Lower leg skin (tissue), 4 donors: ENCODE data around the gene KLC4. TPM values are rescaled to one million over a fixed set of nuclear protein-coding genes. Genes with fewer than 3 reads are reported as not detected.
"Not testable (repeated sequence)": the region's sequence is repeated elsewhere in the genome, so short reads cannot be mapped to it uniquely, and the experiment has no call there.

Experiments
- DNase-seq, 2 donors: peaks; one replicate each; pipeline ENCODE4 v3.0.0-alpha.2; 2019; ENCODE audit warnings: low spot score in 2 of 2
- H3K4me3 ChIP-seq: fragments of 200-600 bp; sonication (generic); 2 replicates; pipeline ENCODE4 v1.5.1; 2017; ENCODE audit warnings: mild to moderate bottlenecking, low read depth; ENCODE audit not compliant: poor library complexity, severe bottlenecking
- CTCF ChIP-seq, 3 donors: fragments of 450-650 bp; IDR thresholded peaks; one replicate each; pipeline ENCODE4 v1.5.1; 2016; ENCODE audit warnings: antibody characterized with exemption in 3 of 3, mild to moderate bottlenecking in 3 of 3, moderate library complexity in 2 of 3
- POLR2A ChIP-seq, 2 donors: fragments of 450-650 bp; IDR thresholded peaks; one replicate each; pipeline ENCODE4 v1.6.1; 2016 to 2017; ENCODE audit warnings: antibody characterized with exemption in 2 of 2, mild to moderate bottlenecking in 1 of 2, moderate library complexity in 1 of 2
- WGBS, 2 donors: methylation state at CpG; one replicate each; pipeline ENCODE4 v1.1.5; 2018; 5-methylcytosine and 5-hydroxymethylcytosine counted together
- intact Hi-C: fragments of 100-400 bp; cut with DNase I; formaldehyde crosslinking; loops from one replicate; pipeline ENCODE4 v1.15.0; 2023; ENCODE audit warnings: low total_unique reads
- total RNA-seq, 4 donors: library from RNA; depleted of rRNA; stranded (reverse); fragments of >200 nt; gene quantifications; one replicate each; pipeline ENCODE4 v1.1.0, GENCODE V29; 2016

KLC4 gene
- total RNA-seq, 4 donors from 2014 or later, result 18.0 to 25.7 (median 21.3) TPM

GRCh38 chr6:43103253-43103876 lies 43.9 kb downstream of the KLC4 start:
- no peak overlapping the region for H3K4me3 ChIP-seq
- WGBS, 2 donors, result 46 to 76% methylated on average over 2 of the region's 2 CpGs
- no peak for DNase-seq
- intact Hi-C loops, result no loop called here
- TF ChIP-seq CTCF (IDR thresholded peaks at IDR 0.05), result no peak
- TF ChIP-seq POLR2A (IDR thresholded peaks at IDR 0.05), result no peak

- intact Hi-C loops, result no loop called here
- TF ChIP-seq CTCF (IDR thresholded peaks at IDR 0.05), result no peak
- TF ChIP-seq POLR2A (IDR thresholded peaks at IDR 0.05), result no peak
- no peak for DNase-seq
- H3K4me3 ChIP-seq, result no peak overlapping the region
- WGBS, 2 donors, result 87 to 90% methylated on average over 9 of the region's 9 CpGs
Measured at GRCh38 chr6:43105538-43106222, 46.2 kb downstream of the KLC4 start.

GRCh38 chr6:43107344-43108062 lies 48.1 kb downstream of the KLC4 start:
- TF ChIP-seq POLR2A (IDR thresholded peaks at IDR 0.05) (no peak), CTCF (IDR thresholded peaks at IDR 0.05) (no peak)
- intact Hi-C loops, result no loop called here
- 92 to 95% methylated on average over 12 of the region's 12 CpGs for WGBS, 2 donors

GRCh38 chr6:43113431-43114260 lies 54.2 kb downstream of the KLC4 start:
- WGBS, 2 donors, result 51% methylated on average over 12 of the region's 12 CpGs
- no peak overlapping the region for H3K4me3 ChIP-seq
- intact Hi-C loops, result no loop called here
- no peak for DNase-seq
- TF ChIP-seq CTCF (IDR thresholded peaks at IDR 0.05), result no peak
- TF ChIP-seq POLR2A (IDR thresholded peaks at IDR 0.05), result no peak

More at GRCh38 chr6:43107344-43108062, 48.1 kb downstream of the KLC4 start:
- H3K4me3 ChIP-seq, result no peak overlapping the region
- DNase-seq, result no peak

- intact Hi-C loops, result no loop called here
- no peak for TF ChIP-seq CTCF (IDR thresholded peaks at IDR 0.05)
- TF ChIP-seq POLR2A (IDR thresholded peaks at IDR 0.05), result no peak
- H3K4me3 ChIP-seq, result no peak overlapping the region
- WGBS, 2 donors, result 65% methylated on average over 6 of the region's 6 CpGs
- DNase-seq, result no peak
Measured at GRCh38 chr6:43115365-43115764, 55.9 kb downstream of the KLC4 start.

GRCh38 chr6:43117466-43117865 lies 58.0 kb downstream of the KLC4 start:
- WGBS, 2 donors, result 93 to 94% methylated on average over 8 of the region's 8 CpGs
- DNase-seq, intact Hi-C loops, H3K4me3 ChIP-seq: not testable (repeated sequence)
